Calu3 (cell line): ENCODE measurements around the gene ADRB1. TPM values are rescaled to one million over a fixed set of nuclear protein-coding genes. Genes with fewer than 3 reads are reported as not detected.
A peak's percentile ranks its signal among the peaks of the same experiment; 100 is the strongest.

ENCODE experiments used
- BruUV-seq: library from RNA; stranded (reverse); fragments of 400-500 nt; replicated peaks from 2 replicates; lab custom pipeline; 2021; lab: Mats Ljungman, UMichigan
- CTCF ChIA-PET: fragments of 300-600 bp; sonication (Branson Sonifier 250); formaldehyde crosslinking; loops from one replicate; lab custom pipeline; 2022; ENCODE audit warnings: antibody characterized with exemption; lab: Charles Lee
- DNase-seq: peaks from one replicate; pipeline ENCODE4 v3.0.0; 2022
- H3K27ac Mint-ChIP-seq: one replicate; pipeline ENCODE4 v1.8.0; 2022; ENCODE audit warnings: mixed read lengths; ENCODE audit not compliant: unreplicated experiment
- H3K27me3 Mint-ChIP-seq: one replicate; pipeline ENCODE4 v1.8.0; 2022; ENCODE audit warnings: mixed read lengths; ENCODE audit not compliant: unreplicated experiment
- H3K36me3 Mint-ChIP-seq: one replicate; pipeline ENCODE4 v1.8.0; 2022; ENCODE audit warnings: mild to moderate bottlenecking, moderate library complexity, mixed read lengths; ENCODE audit not compliant: insufficient read depth, unreplicated experiment
- H3K4me1 Mint-ChIP-seq: one replicate; pipeline ENCODE4 v1.8.0; 2022; ENCODE audit warnings: mild to moderate bottlenecking, low read depth, mixed read lengths; ENCODE audit not compliant: unreplicated experiment
- H3K4me3 Mint-ChIP-seq: one replicate; pipeline ENCODE4 v1.8.0; 2022; ENCODE audit warnings: mild to moderate bottlenecking, low read depth, moderate library complexity, mixed read lengths; ENCODE audit not compliant: unreplicated experiment
- H3K9me3 Mint-ChIP-seq: one replicate; pipeline ENCODE4 v1.8.0; 2022; ENCODE audit warnings: low read depth, mixed read lengths; ENCODE audit not compliant: unreplicated experiment
- CTCF ChIP-seq: fragments of 200-600 bp; IDR thresholded peaks from one replicate; pipeline ENCODE4 v1.8.0; 2022; ENCODE audit warnings: antibody characterized with exemption; ENCODE audit not compliant: unreplicated experiment
- intact Hi-C: fragments of 100-400 bp; cut with micrococcal nuclease; formaldehyde crosslinking; loops from one replicate; pipeline ENCODE4 v1.10.0; 2022; ENCODE audit not compliant: unreplicated experiment
- total RNA-seq: library from RNA; stranded (reverse); gene quantifications from 2 replicates; pipeline ENCODE4 v1.2.3, GENCODE V29; 2022

ADRB1 gene
- total RNA-seq, 1 experiment from 2014 or later = 0.47 TPM

GRCh38 chr10:114045136-114046086 lies 1.7 kb downstream of the ADRB1 start:
- Mint-ChIP-seq H3K36me3 (peaks cover 10% of the 10 kb centered on the region), H3K27ac (no peak overlapping the region), H3K4me3 (peak overlapping the region; percentile 85), H3K9me3 (no peaks in the 10 kb centered on the region), H3K27me3 (no peaks in the 10 kb centered on the region), H3K4me1 (peaks cover 16% of the 10 kb centered on the region)
- intact Hi-C loops = no loop called here
- DNase-seq = peak; percentile 26
- no TSS peak for BruUV-seq
- CTCF ChIA-PET = no interaction called here
- TF ChIP-seq CTCF = no peak

GRCh38 chr10:114046087-114046458 lies 2.4 kb downstream of the ADRB1 start:
- peaks cover 10% of the 10 kb centered on the region for H3K36me3 Mint-ChIP-seq
- no peaks in the 10 kb centered on the region for H3K27me3 Mint-ChIP-seq
- H3K27ac Mint-ChIP-seq = no peak overlapping the region
- CTCF ChIA-PET = no interaction called here
- intact Hi-C loops = no loop called here
- peaks cover 16% of the 10 kb centered on the region for H3K4me1 Mint-ChIP-seq
- BruUV-seq = TSS peak; percentile 91
- no peak for TF ChIP-seq CTCF
- H3K4me3 Mint-ChIP-seq = peak overlapping the region; percentile 85
- no peak for DNase-seq
- H3K9me3 Mint-ChIP-seq = no peaks in the 10 kb centered on the region

- Mint-ChIP-seq H3K27me3 (no peaks in the 10 kb centered on the region), H3K4me1 (peaks cover 11% of the 10 kb centered on the region), H3K36me3 (peaks cover 4% of the 10 kb centered on the region), H3K27ac (no peak overlapping the region), H3K9me3 (no peaks in the 10 kb centered on the region), H3K4me3 (no peak overlapping the region)
- CTCF ChIA-PET = no interaction called here
- intact Hi-C loops = no loop called here
- no peak for TF ChIP-seq CTCF
- BruUV-seq = no TSS peak
- no peak for DNase-seq
These were observed 4.8 kb downstream of the ADRB1 start for GRCh38 chr10:114048472-114048871.

GRCh38 chr10:114051714-114052113 lies 8.0 kb downstream of the ADRB1 start:
- no TSS peak for BruUV-seq

More at GRCh38 chr10:114051714-114052113, 8.0 kb downstream of the ADRB1 start:
- no peaks in the 10 kb centered on the region for H3K36me3 Mint-ChIP-seq
- CTCF ChIA-PET = no interaction called here
- TF ChIP-seq CTCF = no peak
- no peaks in the 10 kb centered on the region for H3K27me3 Mint-ChIP-seq
- H3K27ac Mint-ChIP-seq = no peak overlapping the region
- intact Hi-C loops = no loop called here
- no peaks in the 10 kb centered on the region for H3K4me1 Mint-ChIP-seq
- no peaks in the 10 kb centered on the region for H3K9me3 Mint-ChIP-seq
- DNase-seq = no peak
- H3K4me3 Mint-ChIP-seq = no peak overlapping the region
